Body of pancreas (tissue), 4 donors: ENCODE results near the gene EFCAB9.

Experiments
- POLR2A ChIP-seq, 3 donors: fragments of 450-650 bp; IDR thresholded peaks; one replicate each; pipeline ENCODE4 v1.6.1; 2016; ENCODE audit warnings: antibody characterized with exemption in 3 of 3, mild to moderate bottlenecking in 2 of 3
- TF ChIP-seq, protein P1 (sequence below), 7 experiments: fragments of 450-650 bp in 4 of 7; fragments of 200-600 bp in 3 of 7; sonication (generic) in 3 of 7; IDR thresholded peaks; one replicate each; pipeline ENCODE4 v1.5.1; 2016 to 2019; ENCODE audit warnings: antibody characterized with exemption in 7 of 7

DNA sequence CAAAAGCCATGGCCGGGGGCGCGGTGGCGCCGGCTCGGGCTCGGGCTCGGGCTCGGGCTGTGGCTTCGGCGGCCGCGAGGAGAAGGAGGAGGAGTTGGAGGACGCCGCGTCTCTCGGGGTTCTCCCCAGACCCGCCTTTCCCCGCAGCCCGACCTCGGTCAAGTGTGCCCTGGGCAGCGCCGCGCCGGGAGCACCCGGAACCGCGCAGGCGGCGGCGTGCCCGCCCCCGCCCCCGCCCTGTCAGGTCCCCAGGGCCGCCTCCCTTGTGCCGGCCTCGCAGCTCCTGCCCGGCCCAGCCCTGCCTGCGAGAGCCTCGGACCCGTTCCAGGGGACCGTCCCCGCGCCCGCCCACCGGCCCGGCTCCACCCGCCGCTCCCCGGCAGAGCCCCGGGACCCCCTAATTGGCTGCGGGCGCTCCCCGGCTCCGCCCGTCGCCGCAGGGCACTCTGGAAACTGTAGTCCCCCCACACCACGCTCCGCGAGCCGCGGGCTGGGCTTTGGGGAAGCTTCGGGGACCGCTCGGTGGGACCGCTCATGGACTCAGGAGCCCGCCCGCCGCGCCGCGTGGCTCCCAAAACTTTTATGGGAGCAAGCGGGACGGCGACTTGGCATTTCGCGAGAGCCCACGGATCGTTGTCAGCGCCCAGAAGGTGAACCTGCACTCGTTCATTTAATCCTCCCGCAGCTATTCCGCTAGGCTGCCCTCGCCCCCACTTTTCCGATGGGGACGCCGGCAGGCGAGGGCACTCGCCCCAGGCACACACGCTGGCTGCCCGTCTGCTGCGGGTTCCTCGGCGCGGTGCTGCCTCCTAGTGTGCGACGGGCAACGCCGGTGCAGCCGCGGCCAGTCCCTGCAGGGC is 5.7 kb upstream of the EFCAB9 start, which contains the start of gene STK10:
- TF ChIP-seq, protein P1, sequence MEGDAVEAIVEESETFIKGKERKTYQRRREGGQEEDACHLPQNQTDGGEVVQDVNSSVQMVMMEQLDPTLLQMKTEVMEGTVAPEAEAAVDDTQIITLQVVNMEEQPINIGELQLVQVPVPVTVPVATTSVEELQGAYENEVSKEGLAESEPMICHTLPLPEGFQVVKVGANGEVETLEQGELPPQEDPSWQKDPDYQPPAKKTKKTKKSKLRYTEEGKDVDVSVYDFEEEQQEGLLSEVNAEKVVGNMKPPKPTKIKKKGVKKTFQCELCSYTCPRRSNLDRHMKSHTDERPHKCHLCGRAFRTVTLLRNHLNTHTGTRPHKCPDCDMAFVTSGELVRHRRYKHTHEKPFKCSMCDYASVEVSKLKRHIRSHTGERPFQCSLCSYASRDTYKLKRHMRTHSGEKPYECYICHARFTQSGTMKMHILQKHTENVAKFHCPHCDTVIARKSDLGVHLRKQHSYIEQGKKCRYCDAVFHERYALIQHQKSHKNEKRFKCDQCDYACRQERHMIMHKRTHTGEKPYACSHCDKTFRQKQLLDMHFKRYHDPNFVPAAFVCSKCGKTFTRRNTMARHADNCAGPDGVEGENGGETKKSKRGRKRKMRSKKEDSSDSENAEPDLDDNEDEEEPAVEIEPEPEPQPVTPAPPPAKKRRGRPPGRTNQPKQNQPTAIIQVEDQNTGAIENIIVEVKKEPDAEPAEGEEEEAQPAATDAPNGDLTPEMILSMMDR (IDR thresholded peaks at IDR 0.05), result peak; percentile 82 to 95 (median 88)
- TF ChIP-seq POLR2A (IDR thresholded peaks at IDR 0.05), result peak; percentile 42 to 65 (median 56)
